Measurements from ENCODE around the gene TFB1M.
A peak's percentile ranks its signal among the peaks of the same experiment; 100 is the strongest.

TFB1M gene

DNA sequence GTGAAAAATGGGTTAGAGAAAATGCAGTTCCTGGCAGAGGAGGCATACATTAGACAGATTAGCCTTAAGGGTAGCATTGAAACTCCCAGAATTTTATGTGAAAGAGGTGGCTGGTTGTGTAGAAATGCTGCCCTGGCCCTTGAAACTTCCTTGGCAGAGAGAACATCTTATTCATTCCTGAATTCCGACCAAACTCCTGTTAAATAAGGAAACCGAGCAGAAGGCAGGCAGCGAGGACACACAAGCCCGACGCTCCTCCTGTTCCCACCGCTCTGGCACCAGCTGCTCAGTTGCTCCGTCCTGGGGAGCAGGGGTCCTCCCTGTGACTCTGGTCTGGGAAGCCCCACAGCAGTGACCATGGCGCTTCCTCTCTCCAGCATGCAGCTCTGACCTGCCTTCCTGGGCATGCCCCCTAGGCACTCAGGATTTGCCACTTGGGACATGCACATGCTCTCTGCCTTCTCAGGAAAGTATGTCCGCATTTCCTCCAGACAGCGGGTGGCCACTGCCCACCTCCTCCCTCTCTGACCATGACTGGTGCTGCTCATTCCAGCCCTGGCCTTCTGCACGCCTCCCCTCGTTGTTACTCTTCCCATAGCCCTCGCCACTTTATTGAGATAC lies 85.6 kb downstream of the TFB1M start:
- Histone ChIP-seq H3K23ac (ENCODE audit: low read length) (no peak overlapping the region), H3K4ac (ENCODE audit: low read depth, low read length) (no peak overlapping the region), H3K18ac (ENCODE audit: low read length) (no peak overlapping the region), H4K5ac (ENCODE audit: low read length) (no peak overlapping the region), H3K36me3 (ENCODE audit: control insufficient read depth, insufficient read depth, low read length) (no peaks in the 10 kb centered on the region), H3K56ac (ENCODE audit: low read length) (no peak overlapping the region), H3K27ac (ENCODE audit: low read depth, low read length) (no peak overlapping the region), H3K4me1 (ENCODE audit: control insufficient read depth, low read depth, low read length) (peaks cover 4% of the 10 kb centered on the region), H3K4me3 (ENCODE audit: low read length) (no peak overlapping the region), H2BK5ac (ENCODE audit: low read length) (no peak overlapping the region), H3K4me2 (ENCODE audit: low read length) (no peak overlapping the region), H2BK120ac (ENCODE audit: low read depth, low read length) (no peak overlapping the region), H2AK5ac (ENCODE audit: low read length) (no peak overlapping the region), H3K79me2 (ENCODE audit: control insufficient read depth, insufficient read depth, low read length) (no peaks in the 10 kb centered on the region), H4K8ac (ENCODE audit: low read depth, low read length) (no peak overlapping the region), H2BK15ac (replicated peaks; ENCODE audit: low read depth) (no peak overlapping the region), H3K27me3 (ENCODE audit: insufficient read depth, low read length, poor library complexity) (no peaks in the 10 kb centered on the region), H3K9ac (ENCODE audit: low read length) (no peak overlapping the region), H3K79me1 (ENCODE audit: low read length) (no peaks in the 10 kb centered on the region)
- WGBS (ENCODE audit: extremely low coverage, insufficient coverage, low lambda C conversion rate), result no CpG with 5 or more reads among the region's 13 CpGs
- no peak for DNase-seq

DNA sequence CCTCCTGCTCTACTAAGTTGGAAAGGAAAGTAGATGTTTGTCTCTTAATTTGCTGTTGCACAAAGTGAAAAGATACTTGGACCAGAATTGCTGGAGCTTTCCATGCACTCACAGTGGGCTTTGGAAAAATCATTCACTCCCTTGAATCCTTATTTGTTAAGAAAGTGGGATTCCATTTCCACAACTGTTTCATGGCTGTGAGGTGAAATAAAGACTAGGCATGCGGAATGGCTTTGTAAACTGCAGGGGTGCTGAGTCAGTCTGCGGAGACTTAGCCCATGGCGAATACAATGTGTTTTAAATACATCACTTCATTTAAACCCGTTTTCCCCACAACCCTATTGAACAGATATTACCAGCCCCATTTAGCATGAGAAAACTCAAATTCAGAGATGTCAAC lies 87.2 kb downstream of the TFB1M start:
- H3K79me1 ChIP-seq (ENCODE audit: low read length), result no peaks in the 10 kb centered on the region
- no peak overlapping the region for H2AK5ac ChIP-seq (ENCODE audit: low read length)
- H3K56ac ChIP-seq (ENCODE audit: low read length), result no peak overlapping the region
- no peak overlapping the region for H3K4me3 ChIP-seq (ENCODE audit: low read length)
- no peak overlapping the region for H3K23ac ChIP-seq (ENCODE audit: low read length)
- H3K18ac ChIP-seq (ENCODE audit: low read length), result no peak overlapping the region
- WGBS (ENCODE audit: extremely low coverage, insufficient coverage, low lambda C conversion rate), result no CpG with 5 or more reads among the region's 4 CpGs
- no peak overlapping the region for H2BK5ac ChIP-seq (ENCODE audit: low read length)
- no peak overlapping the region for H3K4me2 ChIP-seq (ENCODE audit: low read length)
- H3K27me3 ChIP-seq (ENCODE audit: insufficient read depth, low read length, poor library complexity), result no peaks in the 10 kb centered on the region
- H4K5ac ChIP-seq (ENCODE audit: low read length), result no peak overlapping the region
- no peak overlapping the region for H4K8ac ChIP-seq (ENCODE audit: low read depth, low read length)
- peak; percentile 53 for DNase-seq
- H2BK120ac ChIP-seq (ENCODE audit: low read depth, low read length), result no peak overlapping the region
- H3K4me1 ChIP-seq (ENCODE audit: control insufficient read depth, low read depth, low read length), result peaks cover 4% of the 10 kb centered on the region
- H3K27ac ChIP-seq (ENCODE audit: low read depth, low read length), result no peak overlapping the region
- H3K9ac ChIP-seq (ENCODE audit: low read length), result no peak overlapping the region
- no peak overlapping the region for H2BK15ac ChIP-seq (replicated peaks; ENCODE audit: low read depth)
- no peaks in the 10 kb centered on the region for H3K79me2 ChIP-seq (ENCODE audit: control insufficient read depth, insufficient read depth, low read length)
- no peak overlapping the region for H3K4ac ChIP-seq (ENCODE audit: low read depth, low read length)
- H3K36me3 ChIP-seq (ENCODE audit: control insufficient read depth, insufficient read depth, low read length), result no peaks in the 10 kb centered on the region

DNA sequence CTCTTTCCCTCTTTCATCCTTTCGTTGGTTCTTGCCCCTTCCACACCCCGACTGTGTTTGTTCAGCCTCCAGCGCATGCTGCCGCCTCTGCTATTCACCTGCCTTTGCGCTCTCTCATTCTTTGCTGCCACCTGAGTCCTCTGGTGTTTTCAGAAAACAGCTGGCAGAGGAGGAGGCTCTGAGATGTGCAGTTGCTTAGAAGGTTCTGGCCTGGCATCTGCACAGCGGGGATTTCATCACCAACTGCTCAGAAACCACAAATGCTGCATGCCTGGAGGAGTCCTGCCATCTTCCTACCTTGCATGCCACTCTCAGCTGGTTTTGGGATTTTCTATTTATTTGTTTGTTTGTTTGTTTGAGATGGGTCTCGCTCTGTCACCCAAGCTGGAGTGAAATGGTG lies 89.7 kb downstream of the TFB1M start:
- Histone ChIP-seq H3K4ac (ENCODE audit: low read depth, low read length) (no peak overlapping the region), H3K27me3 (ENCODE audit: insufficient read depth, low read length, poor library complexity) (no peaks in the 10 kb centered on the region), H3K9ac (ENCODE audit: low read length) (no peak overlapping the region), H3K36me3 (ENCODE audit: control insufficient read depth, insufficient read depth, low read length) (no peaks in the 10 kb centered on the region), H3K4me2 (ENCODE audit: low read length) (no peak overlapping the region), H3K23ac (ENCODE audit: low read length) (peak overlapping the region; percentile 38), H3K79me1 (ENCODE audit: low read length) (no peaks in the 10 kb centered on the region), H2AK5ac (ENCODE audit: low read length) (no peak overlapping the region), H2BK15ac (replicated peaks; ENCODE audit: low read depth) (no peak overlapping the region), H3K27ac (ENCODE audit: low read depth, low read length) (no peak overlapping the region), H2BK120ac (ENCODE audit: low read depth, low read length) (no peak overlapping the region), H3K56ac (ENCODE audit: low read length) (no peak overlapping the region), H4K8ac (ENCODE audit: low read depth, low read length) (no peak overlapping the region), H3K4me1 (ENCODE audit: control insufficient read depth, low read depth, low read length) (peaks cover 4% of the 10 kb centered on the region), H2BK5ac (ENCODE audit: low read length) (no peak overlapping the region), H3K79me2 (ENCODE audit: control insufficient read depth, insufficient read depth, low read length) (no peaks in the 10 kb centered on the region), H3K18ac (ENCODE audit: low read length) (no peak overlapping the region), H3K4me3 (ENCODE audit: low read length) (no peak overlapping the region), H4K5ac (ENCODE audit: low read length) (no peak overlapping the region)
- no CpG with 5 or more reads among the region's 7 CpGs for WGBS (ENCODE audit: extremely low coverage, insufficient coverage, low lambda C conversion rate)
- no peak for DNase-seq

DNA sequence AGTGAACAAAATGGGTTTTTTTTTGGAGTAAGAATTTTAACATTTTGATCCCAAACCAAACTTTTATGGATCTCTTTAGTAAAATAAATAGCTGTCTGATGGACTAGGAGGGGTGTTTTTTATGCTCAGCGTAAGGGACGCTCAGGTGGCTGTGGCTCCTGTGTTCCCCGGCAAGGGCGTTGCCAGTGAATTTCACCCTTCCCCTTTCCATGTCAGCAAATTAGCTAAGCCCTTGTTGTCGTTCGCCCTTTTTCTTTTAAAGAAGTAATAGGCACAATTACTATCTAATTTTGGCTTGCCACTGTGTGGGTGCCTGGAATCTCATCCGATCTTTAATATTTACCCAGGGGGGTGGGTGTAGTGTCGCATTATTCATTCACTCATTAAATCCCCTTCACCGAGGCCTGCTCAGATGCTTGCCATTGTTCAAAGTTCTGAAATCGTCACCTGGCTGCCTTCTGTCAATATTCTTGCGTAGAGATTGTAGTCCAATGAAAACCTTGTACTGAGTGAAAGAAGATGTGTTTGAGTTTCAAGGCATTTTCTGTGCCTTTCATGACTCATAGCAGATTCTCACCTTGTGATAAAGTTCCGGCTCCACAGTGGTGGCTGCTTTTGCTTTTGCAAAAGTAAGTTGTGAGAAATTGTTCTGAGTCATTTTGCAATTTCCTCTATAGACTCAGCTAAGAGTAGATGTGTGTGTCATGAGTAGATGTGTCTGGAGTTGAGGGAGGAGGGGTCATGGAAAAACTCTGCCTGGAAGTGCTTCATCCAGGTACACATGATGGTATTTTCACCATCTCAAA lies 90.4 kb downstream of the TFB1M start:
- Histone ChIP-seq H3K4ac (ENCODE audit: low read depth, low read length) (no peak overlapping the region), H3K9ac (ENCODE audit: low read length) (no peak overlapping the region), H3K36me3 (ENCODE audit: control insufficient read depth, insufficient read depth, low read length) (no peaks in the 10 kb centered on the region), H3K4me1 (ENCODE audit: control insufficient read depth, low read depth, low read length) (peaks cover 4% of the 10 kb centered on the region), H4K5ac (ENCODE audit: low read length) (no peak overlapping the region), H3K27me3 (ENCODE audit: insufficient read depth, low read length, poor library complexity) (no peaks in the 10 kb centered on the region), H2AK5ac (ENCODE audit: low read length) (no peak overlapping the region), H3K79me2 (ENCODE audit: control insufficient read depth, insufficient read depth, low read length) (no peaks in the 10 kb centered on the region), H2BK15ac (replicated peaks; ENCODE audit: low read depth) (no peak overlapping the region), H3K79me1 (ENCODE audit: low read length) (no peaks in the 10 kb centered on the region), H3K4me2 (ENCODE audit: low read length) (no peak overlapping the region), H3K18ac (ENCODE audit: low read length) (no peak overlapping the region), H2BK5ac (ENCODE audit: low read length) (no peak overlapping the region), H3K27ac (ENCODE audit: low read depth, low read length) (no peak overlapping the region), H3K56ac (ENCODE audit: low read length) (no peak overlapping the region), H3K23ac (ENCODE audit: low read length) (no peak overlapping the region), H3K4me3 (ENCODE audit: low read length) (no peak overlapping the region), H4K8ac (ENCODE audit: low read depth, low read length) (no peak overlapping the region), H2BK120ac (ENCODE audit: low read depth, low read length) (no peak overlapping the region)
- no CpG with 5 or more reads among the region's 12 CpGs for WGBS (ENCODE audit: extremely low coverage, insufficient coverage, low lambda C conversion rate)
- no peak for DNase-seq

DNA sequence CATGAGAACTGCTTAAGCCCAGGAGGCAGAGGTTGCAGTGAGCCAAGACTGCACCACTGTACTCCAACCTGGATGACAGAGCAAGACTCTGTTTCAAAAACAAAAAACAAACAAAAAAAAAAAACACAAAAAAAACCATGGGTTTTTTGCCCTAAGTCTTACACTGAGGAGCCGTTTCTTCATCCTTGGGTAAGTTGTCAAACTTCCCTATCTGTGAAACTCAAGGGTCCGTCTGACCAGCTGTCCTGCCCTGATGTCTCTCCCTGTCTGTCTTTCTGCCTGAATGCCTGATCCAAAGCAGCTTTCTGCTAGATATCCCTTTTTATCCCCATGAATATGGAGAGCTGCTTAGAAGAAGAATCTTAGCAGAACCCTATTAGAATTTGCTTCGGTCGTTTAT lies 91.8 kb downstream of the TFB1M start:
- no peaks in the 10 kb centered on the region for H3K79me2 ChIP-seq (ENCODE audit: control insufficient read depth, insufficient read depth, low read length)
- H3K36me3 ChIP-seq (ENCODE audit: control insufficient read depth, insufficient read depth, low read length), result no peaks in the 10 kb centered on the region
- H3K56ac ChIP-seq (ENCODE audit: low read length), result no peak overlapping the region
- no peak overlapping the region for H3K27ac ChIP-seq (ENCODE audit: low read depth, low read length)
- no peak overlapping the region for H3K23ac ChIP-seq (ENCODE audit: low read length)
- no peak overlapping the region for H3K4me2 ChIP-seq (ENCODE audit: low read length)
- H4K5ac ChIP-seq (ENCODE audit: low read length), result no peak overlapping the region
- WGBS (ENCODE audit: extremely low coverage, insufficient coverage, low lambda C conversion rate), result no CpG with 5 or more reads among the region's 4 CpGs
- no peaks in the 10 kb centered on the region for H3K27me3 ChIP-seq (ENCODE audit: insufficient read depth, low read length, poor library complexity)
- H2BK5ac ChIP-seq (ENCODE audit: low read length), result no peak overlapping the region
- H3K4me1 ChIP-seq (ENCODE audit: control insufficient read depth, low read depth, low read length), result peaks cover 4% of the 10 kb centered on the region
- H3K18ac ChIP-seq (ENCODE audit: low read length), result no peak overlapping the region
- no peak overlapping the region for H3K4ac ChIP-seq (ENCODE audit: low read depth, low read length)
- no peak for DNase-seq
- H2BK15ac ChIP-seq (replicated peaks; ENCODE audit: low read depth), result no peak overlapping the region
- H3K79me1 ChIP-seq (ENCODE audit: low read length), result no peaks in the 10 kb centered on the region
- no peak overlapping the region for H3K4me3 ChIP-seq (ENCODE audit: low read length)
- H2BK120ac ChIP-seq (ENCODE audit: low read depth, low read length), result no peak overlapping the region
- H4K8ac ChIP-seq (ENCODE audit: low read depth, low read length), result no peak overlapping the region
- H2AK5ac ChIP-seq (ENCODE audit: low read length), result no peak overlapping the region
- H3K9ac ChIP-seq (ENCODE audit: low read length), result no peak overlapping the region

Measured in mesendoderm (in vitro differentiated cells).